Raji (cell line): Measurements from ENCODE around the gene IGFBP3.

Experiments
- POLR2A ChIP-seq: IDR thresholded peaks from 2 replicates; pipeline ENCODE4 v1.6.1; 2011; ENCODE audit warnings: low read depth, low read length, control low read depth; ENCODE audit not compliant: insufficient read depth

The IGFBP3 gene

DNA sequence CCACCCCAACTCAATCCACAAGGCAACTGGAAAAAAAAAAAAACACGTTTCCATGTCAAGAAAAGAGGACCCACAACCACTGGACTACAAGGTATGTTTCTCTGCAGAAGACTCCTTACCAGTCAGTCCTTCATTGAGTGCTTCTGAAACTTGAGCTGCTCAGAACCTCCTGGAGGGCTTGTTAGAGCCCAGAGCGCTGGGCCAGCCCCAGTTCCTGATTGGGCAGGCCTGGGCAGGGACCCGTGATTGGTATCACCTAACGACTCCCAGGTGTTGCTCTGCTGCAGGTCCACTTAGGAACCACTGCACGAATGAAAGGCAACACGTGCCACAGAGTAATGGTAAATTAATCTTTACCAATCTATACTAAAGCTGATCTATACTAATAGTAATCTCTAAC is 47.7 kb downstream of the IGFBP3 start:
- no peak for TF ChIP-seq POLR2A

DNA sequence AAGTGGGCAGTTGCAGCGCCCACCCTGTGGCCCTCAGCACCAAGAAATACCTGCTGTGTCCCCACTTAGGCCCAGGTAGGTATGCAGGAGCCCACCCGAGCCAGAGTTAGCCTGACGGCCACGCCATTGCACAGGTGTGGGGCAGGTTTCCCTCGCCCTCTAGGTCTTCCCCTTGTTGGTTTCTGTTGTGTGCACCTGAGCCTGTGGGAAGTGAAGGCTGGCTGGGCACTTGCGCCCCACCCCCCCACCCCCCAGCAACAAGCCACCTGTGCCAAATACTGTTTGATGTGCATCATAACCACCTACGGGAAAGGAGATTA is 48.1 kb downstream of the IGFBP3 start, which contains the start of gene CCDC201:
Gene CCDC201, minus strand, starts transcription at position 48 of the 320 bp plus-strand sequence. CDS start 75 bp downstream, outside the sequence.
- no peak for TF ChIP-seq POLR2A

DNA sequence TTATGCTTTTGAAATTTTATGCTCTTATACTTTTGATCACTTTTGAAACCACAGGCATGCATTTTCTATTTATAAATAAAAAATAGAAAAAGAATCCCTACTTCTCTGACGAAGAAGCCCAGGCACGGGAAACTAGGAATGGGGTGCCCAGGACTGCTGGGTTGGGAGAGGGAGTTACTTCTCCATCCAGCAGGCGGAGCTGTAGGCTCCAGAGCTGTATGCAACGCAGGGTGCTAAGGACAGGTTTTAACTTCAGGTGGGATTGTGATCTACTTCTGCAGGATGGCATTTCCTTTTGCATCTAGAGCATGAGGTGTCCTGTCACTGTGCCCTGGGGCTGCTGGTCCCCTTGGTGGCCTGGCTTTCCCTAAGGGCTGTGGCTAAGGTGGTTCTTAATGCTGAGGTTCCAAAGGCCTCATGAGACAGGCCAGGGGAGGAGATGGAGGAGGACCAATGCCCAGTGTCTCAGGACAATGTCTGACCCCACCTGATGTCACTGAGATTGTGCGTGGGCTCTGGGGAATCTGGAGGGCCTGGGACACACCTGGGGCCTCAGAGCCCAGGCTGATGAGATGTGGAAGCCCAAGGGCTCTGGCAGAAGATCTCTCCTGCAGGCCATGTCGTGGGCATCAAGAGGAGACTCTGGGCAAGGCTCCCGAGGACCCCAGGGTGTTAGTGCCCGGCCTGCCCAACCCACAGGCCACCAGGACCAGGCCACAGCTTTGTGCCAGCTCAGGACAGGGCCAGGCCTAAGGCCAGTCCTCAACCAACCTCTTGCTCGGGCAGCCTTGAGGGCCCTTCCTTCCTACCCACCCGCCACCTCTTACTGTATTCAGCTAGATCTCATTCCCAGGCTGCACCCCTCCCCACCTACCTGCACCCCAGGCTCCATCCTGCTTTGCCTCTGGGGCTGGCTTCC is 48.7 kb downstream of the IGFBP3 start:
- TF ChIP-seq POLR2A, result no peak

- TF ChIP-seq POLR2A, result no peak
Measured at GRCh38 chr7:45869426-45869825, 51.6 kb downstream of the IGFBP3 start.

DNA sequence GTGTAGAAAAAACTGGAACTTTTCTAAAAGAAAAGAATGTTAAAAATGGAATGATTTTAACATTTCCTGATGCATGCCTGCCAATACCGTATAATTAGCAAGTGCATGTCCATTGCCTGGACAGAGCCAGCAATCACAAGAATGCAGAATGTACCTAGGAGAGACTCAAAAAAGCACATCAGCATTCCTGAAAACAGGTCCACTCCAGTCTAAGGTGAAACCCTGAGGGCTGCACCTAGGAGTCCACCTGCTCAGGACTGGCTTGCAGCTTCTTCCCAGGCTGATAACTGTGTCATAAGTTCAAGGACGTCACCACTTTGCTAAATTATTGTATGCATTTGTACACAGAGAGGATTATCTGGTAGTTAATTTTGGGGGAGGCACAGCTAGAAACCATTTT is 53.6 kb downstream of the IGFBP3 start:
- TF ChIP-seq POLR2A, result no peak

GRCh38 chr7:45865594-45866410 is 55.3 kb downstream of the IGFBP3 start:
- TF ChIP-seq POLR2A, result no peak

GRCh38 chr7:45863715-45864114 is 57.4 kb downstream of the IGFBP3 start:
- TF ChIP-seq POLR2A, result no peak
